ENCODE measurements around the gene TRPV3. TPM values are rescaled to one million over a fixed set of nuclear protein-coding genes. Genes with fewer than 3 reads are reported as not detected.

TRPV3 gene
- total RNA-seq, 1 donor from 2014 or later: 1.6 TPM

DNA sequence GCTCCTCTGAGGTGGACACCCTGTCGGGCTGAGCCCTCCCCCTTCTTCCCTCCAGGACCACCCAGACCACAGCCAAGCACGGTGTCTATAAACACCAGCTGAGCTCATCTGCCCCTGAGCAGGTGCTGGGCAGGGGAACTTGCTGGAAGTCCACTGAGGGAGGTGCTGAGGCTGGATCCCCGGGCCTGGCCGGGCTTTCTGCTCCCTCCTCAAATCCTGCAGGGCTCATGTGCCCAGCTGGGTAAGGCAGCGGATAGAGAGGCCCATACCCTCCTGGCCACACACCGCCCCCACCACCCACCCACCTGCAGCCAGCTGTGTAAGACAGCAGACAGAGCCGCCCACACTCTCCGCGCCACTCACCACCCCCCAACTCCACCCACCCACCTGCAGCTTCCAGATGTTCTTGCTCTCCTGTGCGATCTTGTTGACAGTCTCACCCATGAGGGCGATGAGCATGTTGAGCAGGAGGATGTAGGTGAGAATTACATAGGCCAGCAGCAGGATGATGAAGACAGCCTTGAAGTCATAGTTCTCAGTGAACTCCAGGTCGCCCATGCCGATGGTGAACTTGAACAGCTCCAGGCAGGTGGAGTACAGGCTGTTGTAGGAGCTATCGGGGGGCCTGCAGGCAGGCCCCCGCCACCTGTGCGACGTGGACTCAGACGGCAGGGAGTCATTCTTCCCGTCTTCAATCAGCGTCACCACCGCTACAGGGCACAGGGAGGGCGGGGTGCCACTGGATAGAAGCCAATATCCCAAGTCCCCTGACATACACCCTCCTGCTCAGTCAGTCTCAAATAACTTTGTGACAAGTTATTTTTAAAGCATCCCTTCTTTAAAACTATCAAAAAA, 15.9 kb upstream of the TRPV3 start:
- no peaks in the 10 kb centered on the region for H3K27me3 Mint-ChIP-seq
- DNase-seq (ENCODE audit: low spot score, unreplicated experiment): no peak
- no peaks in the 10 kb centered on the region for H3K4me1 Mint-ChIP-seq (ENCODE audit: low read depth)

DNA sequence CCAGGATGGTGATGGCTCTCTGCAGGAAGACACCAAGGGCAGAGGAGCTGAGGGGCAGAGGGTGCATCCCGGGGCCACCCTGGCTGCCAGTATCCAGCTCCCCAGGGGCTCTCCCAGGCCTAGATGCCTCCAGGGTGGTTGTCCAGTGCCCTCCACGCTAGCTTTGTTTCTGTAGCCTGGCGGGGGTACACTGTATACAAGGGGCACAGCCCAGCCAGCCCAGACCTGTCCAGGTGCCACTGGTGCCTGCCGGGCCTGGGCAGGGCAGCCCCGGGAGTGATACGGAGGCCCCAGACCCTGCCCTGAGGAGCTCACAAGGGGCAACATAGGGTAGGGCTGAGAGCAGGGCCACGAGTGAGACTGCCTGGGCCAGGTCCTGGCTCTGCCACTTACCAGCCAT, 14.6 kb upstream of the TRPV3 start:
- TF ChIP-seq, protein P1, sequence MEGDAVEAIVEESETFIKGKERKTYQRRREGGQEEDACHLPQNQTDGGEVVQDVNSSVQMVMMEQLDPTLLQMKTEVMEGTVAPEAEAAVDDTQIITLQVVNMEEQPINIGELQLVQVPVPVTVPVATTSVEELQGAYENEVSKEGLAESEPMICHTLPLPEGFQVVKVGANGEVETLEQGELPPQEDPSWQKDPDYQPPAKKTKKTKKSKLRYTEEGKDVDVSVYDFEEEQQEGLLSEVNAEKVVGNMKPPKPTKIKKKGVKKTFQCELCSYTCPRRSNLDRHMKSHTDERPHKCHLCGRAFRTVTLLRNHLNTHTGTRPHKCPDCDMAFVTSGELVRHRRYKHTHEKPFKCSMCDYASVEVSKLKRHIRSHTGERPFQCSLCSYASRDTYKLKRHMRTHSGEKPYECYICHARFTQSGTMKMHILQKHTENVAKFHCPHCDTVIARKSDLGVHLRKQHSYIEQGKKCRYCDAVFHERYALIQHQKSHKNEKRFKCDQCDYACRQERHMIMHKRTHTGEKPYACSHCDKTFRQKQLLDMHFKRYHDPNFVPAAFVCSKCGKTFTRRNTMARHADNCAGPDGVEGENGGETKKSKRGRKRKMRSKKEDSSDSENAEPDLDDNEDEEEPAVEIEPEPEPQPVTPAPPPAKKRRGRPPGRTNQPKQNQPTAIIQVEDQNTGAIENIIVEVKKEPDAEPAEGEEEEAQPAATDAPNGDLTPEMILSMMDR (IDR thresholded peaks at IDR 0.05; ENCODE audit: unreplicated experiment): no peak
- H3K27me3 Mint-ChIP-seq: no peaks in the 10 kb centered on the region
- no peak overlapping the region for H3K27ac Mint-ChIP-seq
- H3K4me3 Mint-ChIP-seq (ENCODE audit: low read depth): no peak overlapping the region
- peaks cover 16% of the 10 kb centered on the region for H3K36me3 Mint-ChIP-seq (ENCODE audit: insufficient read depth)
- no peaks in the 10 kb centered on the region for H3K9me3 Mint-ChIP-seq (ENCODE audit: low read depth)
- no peaks in the 10 kb centered on the region for H3K4me1 Mint-ChIP-seq (ENCODE audit: low read depth)
- DNase-seq (ENCODE audit: low spot score, unreplicated experiment): no peak

More for the DNA sequence above, 15.9 kb upstream of the TRPV3 start:
- H3K36me3 Mint-ChIP-seq (ENCODE audit: insufficient read depth): peaks cover 9% of the 10 kb centered on the region
- H3K9me3 Mint-ChIP-seq (ENCODE audit: low read depth): no peaks in the 10 kb centered on the region
- H3K4me3 Mint-ChIP-seq (ENCODE audit: low read depth): no peak overlapping the region
- no peak overlapping the region for H3K27ac Mint-ChIP-seq
- TF ChIP-seq, protein P1 (IDR thresholded peaks at IDR 0.05; ENCODE audit: unreplicated experiment): no peak

DNA sequence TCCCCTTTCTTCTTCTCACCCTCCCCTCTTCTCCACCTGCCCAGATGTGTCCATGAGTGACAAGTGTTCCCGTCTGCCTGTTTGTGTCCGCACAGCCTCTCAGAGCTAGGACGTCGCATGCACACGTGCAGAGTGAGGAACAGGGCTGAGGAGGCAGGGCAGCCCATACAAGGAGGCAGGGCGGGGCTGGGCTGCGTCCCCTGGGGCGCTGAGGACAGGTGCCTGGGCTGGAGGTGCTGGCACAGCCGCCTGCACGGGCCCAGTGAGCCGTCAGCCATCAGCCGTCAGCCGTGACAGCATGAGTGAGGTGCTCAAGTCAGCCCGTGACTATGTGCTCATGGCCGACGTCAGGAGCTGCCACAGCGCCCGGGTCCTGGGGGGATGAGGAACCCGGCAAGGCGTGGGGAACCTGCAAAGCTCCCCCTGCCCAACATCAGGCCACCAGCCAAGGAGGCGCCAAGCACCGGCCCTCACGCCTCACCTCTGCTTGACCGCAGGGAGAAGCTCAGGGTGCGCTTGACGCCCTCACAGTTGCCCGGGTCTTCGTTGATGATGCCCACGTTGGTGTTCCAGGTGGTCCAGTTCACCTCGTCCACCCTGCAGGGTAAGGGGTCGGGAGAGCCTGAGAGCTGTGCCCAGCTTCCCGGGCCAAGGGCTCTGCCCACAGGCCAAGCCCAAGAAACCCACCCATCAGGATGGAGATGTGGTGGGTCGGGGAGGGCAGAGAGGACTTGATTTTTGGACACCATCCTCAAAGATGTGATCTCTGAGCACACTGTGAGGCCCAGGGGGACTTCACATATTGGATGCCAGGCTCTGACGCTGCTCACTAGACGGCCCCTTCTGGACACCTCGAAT, 13.7 kb upstream of the TRPV3 start:
- no peak overlapping the region for H3K4me3 Mint-ChIP-seq (ENCODE audit: low read depth)
- H3K4me1 Mint-ChIP-seq (ENCODE audit: low read depth): no peaks in the 10 kb centered on the region
- TF ChIP-seq, protein P1 (IDR thresholded peaks at IDR 0.05; ENCODE audit: unreplicated experiment): no peak
- H3K9me3 Mint-ChIP-seq (ENCODE audit: low read depth): no peaks in the 10 kb centered on the region
- peaks cover 18% of the 10 kb centered on the region for H3K36me3 Mint-ChIP-seq (ENCODE audit: insufficient read depth)
- H3K27me3 Mint-ChIP-seq: no peaks in the 10 kb centered on the region
- no peak overlapping the region for H3K27ac Mint-ChIP-seq
- DNase-seq (ENCODE audit: low spot score, unreplicated experiment): no peak

DNA sequence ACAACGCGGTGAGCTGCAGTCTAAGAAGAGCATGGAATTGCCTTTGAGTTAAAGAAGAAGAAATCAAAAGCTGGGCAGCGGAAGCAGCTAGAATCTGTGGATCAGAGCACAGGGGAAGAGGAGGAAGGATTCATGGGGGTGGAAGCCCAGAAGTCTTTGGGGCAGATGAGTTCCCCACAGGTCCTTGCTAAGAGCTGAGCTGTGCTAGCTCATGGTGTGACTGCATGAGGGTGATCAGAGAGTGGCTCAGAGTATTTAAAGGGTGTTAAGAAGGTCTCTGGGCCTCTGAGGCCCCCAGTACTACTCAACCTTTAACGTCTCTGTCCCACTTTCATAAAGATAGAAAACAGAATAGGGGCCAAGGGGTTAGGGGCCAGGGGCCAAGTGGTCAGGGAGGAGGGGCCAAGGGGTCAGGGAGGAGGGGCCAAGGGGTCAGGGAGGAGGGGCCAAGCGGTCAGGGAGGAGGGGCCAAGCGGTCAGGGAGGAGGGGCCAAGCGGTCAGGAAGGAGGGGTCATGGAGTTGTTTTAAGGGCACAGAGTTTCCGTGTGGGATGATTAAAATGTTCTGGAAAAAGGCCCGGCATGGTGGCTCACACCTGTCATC, 12.0 kb upstream of the TRPV3 start:
- TF ChIP-seq, protein P1 (IDR thresholded peaks at IDR 0.05; ENCODE audit: unreplicated experiment): no peak
- Mint-ChIP-seq H3K4me3 (ENCODE audit: low read depth) (no peak overlapping the region), H3K36me3 (ENCODE audit: insufficient read depth) (peaks cover 23% of the 10 kb centered on the region), H3K27me3 (no peaks in the 10 kb centered on the region), H3K4me1 (ENCODE audit: low read depth) (no peaks in the 10 kb centered on the region), H3K27ac (no peak overlapping the region), H3K9me3 (ENCODE audit: low read depth) (peaks cover 5% of the 10 kb centered on the region)
- DNase-seq (ENCODE audit: low spot score, unreplicated experiment): no peak

DNA sequence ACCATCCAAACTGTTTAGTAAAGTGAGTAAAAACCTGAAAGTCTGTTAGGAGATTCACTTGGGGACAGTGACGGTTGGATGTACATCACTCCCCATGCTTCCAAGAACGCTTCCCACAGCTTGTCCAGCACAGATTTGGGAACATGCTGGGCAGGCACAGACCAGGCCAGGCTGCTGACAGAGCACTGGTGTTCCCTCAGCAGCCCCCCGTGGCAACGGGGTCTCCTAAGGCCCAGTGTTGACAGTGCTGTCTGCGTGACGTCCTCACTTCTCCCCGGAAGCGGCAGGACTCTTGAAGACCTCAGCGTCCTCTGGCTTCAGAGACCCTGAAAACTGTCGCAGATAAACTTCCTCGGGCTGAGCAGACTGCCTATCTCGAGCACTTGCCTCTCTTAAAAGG, 8.9 kb upstream of the TRPV3 start:
- H3K27ac Mint-ChIP-seq: no peak overlapping the region
- no peaks in the 10 kb centered on the region for H3K27me3 Mint-ChIP-seq
- H3K4me1 Mint-ChIP-seq (ENCODE audit: low read depth): no peaks in the 10 kb centered on the region
- TF ChIP-seq, protein P1 (IDR thresholded peaks at IDR 0.05; ENCODE audit: unreplicated experiment): no peak
- H3K36me3 Mint-ChIP-seq (ENCODE audit: insufficient read depth): peaks cover 23% of the 10 kb centered on the region
- no peak overlapping the region for H3K4me3 Mint-ChIP-seq (ENCODE audit: low read depth)
- DNase-seq (ENCODE audit: low spot score, unreplicated experiment): no peak
- H3K9me3 Mint-ChIP-seq (ENCODE audit: low read depth): peaks cover 5% of the 10 kb centered on the region

Measured in progenitor cell of endocrine pancreas (in vitro differentiated cells).